CD4-positive, alpha-beta T cell (primary cell): ENCODE data around the gene CHGA. TPM values are rescaled to one million over a fixed set of nuclear protein-coding genes. Genes with fewer than 3 reads are reported as not detected.

Experiments
- ATAC-seq: fragments of 200-7000 bp; cut with Tn5 transposase; one replicate; pipeline ENCODE4 v1.10.0; 2022; ENCODE audit warnings: mild to moderate bottlenecking; ENCODE audit not compliant: poor library complexity
- CTCF ChIA-PET: fragments of 350-600 bp; sonication (Branson Sonifier 250); formaldehyde crosslinking; loops from one replicate; lab custom pipeline; 2021; ENCODE audit warnings: antibody characterized with exemption, inconsistent platforms; lab: Charles Lee
- POLR2A ChIA-PET: fragments of 350-600 bp; sonication (Branson Sonifier 250); formaldehyde crosslinking; loops from one replicate; lab custom pipeline; 2021; ENCODE audit warnings: antibody characterized with exemption, inconsistent platforms; lab: Charles Lee
- DNase-seq, 14 experiments: peaks; one replicate each; pipeline ENCODE4 v3.0.0-alpha.2; 2013 to 2020; ENCODE audit warnings: mixed read lengths in 2 of 14
- H3K27ac ChIP-seq, 2 donors: one replicate each; pipeline versions ENCODE4 v1.5.1 to v1.7.0; 2013; ENCODE audit warnings: low read length in 2 of 2, low read depth in 1 of 2, mild to moderate bottlenecking in 1 of 2
- H3K27me3 ChIP-seq, 2 experiments: 1 replicate in 1 of 2; 2 replicates in 1 of 2; pipeline versions ENCODE4 v1.6.1 to v1.7.0; 2013; ENCODE audit warnings: low read length in 2 of 2, control low read depth in 1 of 2, mild to moderate bottlenecking in 1 of 2, moderate library complexity in 1 of 2; ENCODE audit not compliant: insufficient read depth in 2 of 2, control insufficient read depth in 1 of 2
- H3K36me3 ChIP-seq: one replicate; pipeline ENCODE4 v1.6.1; 2013; ENCODE audit warnings: low read length, control low read depth; ENCODE audit not compliant: insufficient read depth
- H3K4me1 ChIP-seq: one replicate; pipeline ENCODE4 v1.6.1; 2013; ENCODE audit warnings: low read length, control low read depth; ENCODE audit not compliant: insufficient read depth
- H3K4me3 ChIP-seq: one replicate; pipeline ENCODE4 v1.5.1; 2013; ENCODE audit warnings: mild to moderate bottlenecking, low read length, moderate library complexity
- H3K9me3 ChIP-seq, 2 experiments: 1 replicate in 1 of 2; 2 replicates in 1 of 2; pipeline versions ENCODE4 v1.6.1 to v1.7.0; 2013; ENCODE audit warnings: low read length in 2 of 2, mild to moderate bottlenecking in 2 of 2, control low read depth in 1 of 2, moderate library complexity in 1 of 2; ENCODE audit not compliant: control insufficient read depth in 1 of 2, insufficient read depth in 1 of 2
- H3K27ac Mint-ChIP-seq: one replicate; pipeline ENCODE4 v1.8.0; 2020; ENCODE audit warnings: mixed read lengths
- H3K27me3 Mint-ChIP-seq: one replicate; pipeline ENCODE4 v1.8.0; 2021; ENCODE audit warnings: mixed read lengths
- H3K36me3 Mint-ChIP-seq: one replicate; pipeline ENCODE4 v1.8.0; 2021; ENCODE audit warnings: low read depth, mixed read lengths
- H3K4me1 Mint-ChIP-seq: one replicate; pipeline ENCODE4 v1.8.0; 2021; ENCODE audit warnings: low read depth, mixed read lengths
- H3K4me3 Mint-ChIP-seq: one replicate; pipeline ENCODE4 v1.8.0; 2020; ENCODE audit warnings: mild to moderate bottlenecking, mixed read lengths
- H3K9me3 Mint-ChIP-seq: one replicate; pipeline ENCODE4 v1.8.0; 2020; ENCODE audit warnings: mixed read lengths
- CTCF ChIP-seq: fragments of 200-600 bp; IDR thresholded peaks from one replicate; pipeline ENCODE4 v1.8.0; 2022; ENCODE audit warnings: antibody characterized with exemption, mild to moderate bottlenecking
- intact Hi-C, 2 experiments: fragments of 100-400 bp; cut with DNase I in 1 of 2; cut with micrococcal nuclease in 1 of 2; formaldehyde crosslinking; loops; one replicate each; pipeline versions ENCODE4 v1.15.1 to v1.9.0; 2023 to 2025; cut with DNase I, micrococcal nuclease
- total RNA-seq, 174 experiments: library from RNA in 2 of 174; stranded (reverse) in 2 of 174; gene quantifications; one replicate each; pipeline ENCODE4 v1.2.3 and lab custom pipeline; 2021 to 2026

CHGA gene
- total RNA-seq, 2 experiments from 2014 or later = not detected

GRCh38 chr14:92897922-92898565, 24.9 kb upstream of the CHGA start:
- Mint-ChIP-seq H3K27ac (no peak overlapping the region), H3K36me3 (no peaks in the 10 kb centered on the region), H3K4me1 (peaks cover 8% of the 10 kb centered on the region), H3K4me3 (no peak overlapping the region), H3K9me3 (peaks cover 4% of the 10 kb centered on the region), H3K27me3 (peaks cover 61% of the 10 kb centered on the region)
- no peak for TF ChIP-seq CTCF
- H3K4me3 ChIP-seq = no peak overlapping the region
- CTCF ChIA-PET = no interaction called here
- ATAC-seq = no peak
- intact Hi-C loops = no loop called here
- H3K27me3 ChIP-seq = peaks cover 3 to 8% of the 10 kb centered on the region in 2 experiments
- DNase-seq = peak in 4 of 14 experiments; percentile 4 to 48 (median 20)
- POLR2A ChIA-PET = no interaction called here
- no peaks in the 10 kb centered on the region for H3K36me3 ChIP-seq
- peaks cover 0 to 20% of the 10 kb centered on the region in 2 experiments for H3K9me3 ChIP-seq
- peaks cover 22% of the 10 kb centered on the region for H3K4me1 ChIP-seq
- no peak overlapping the region for H3K27ac ChIP-seq

- peaks cover 0 to 18% of the 10 kb centered on the region in 2 experiments for H3K9me3 ChIP-seq
- Mint-ChIP-seq H3K4me1 (peaks cover 14% of the 10 kb centered on the region), H3K9me3 (peaks cover 3% of the 10 kb centered on the region), H3K4me3 (no peak overlapping the region), H3K36me3 (no peaks in the 10 kb centered on the region), H3K27me3 (peaks cover 59% of the 10 kb centered on the region), H3K27ac (no peak overlapping the region)
- H3K36me3 ChIP-seq = no peaks in the 10 kb centered on the region
- no peak for ATAC-seq
- ChIA-PET CTCF (no interaction called here), POLR2A (no interaction called here)
- intact Hi-C loops = no loop called here
- peaks cover 3 to 10% of the 10 kb centered on the region in 2 experiments for H3K27me3 ChIP-seq
- H3K4me3 ChIP-seq = no peak overlapping the region
- DNase-seq = peak in 2 of 14 experiments; percentile 16 to 25
- H3K4me1 ChIP-seq = peaks cover 28% of the 10 kb centered on the region
- no peak for TF ChIP-seq CTCF
- no peak overlapping the region for H3K27ac ChIP-seq
These were observed 24.3 kb upstream of the CHGA start for GRCh38 chr14:92898566-92899131.

DNA sequence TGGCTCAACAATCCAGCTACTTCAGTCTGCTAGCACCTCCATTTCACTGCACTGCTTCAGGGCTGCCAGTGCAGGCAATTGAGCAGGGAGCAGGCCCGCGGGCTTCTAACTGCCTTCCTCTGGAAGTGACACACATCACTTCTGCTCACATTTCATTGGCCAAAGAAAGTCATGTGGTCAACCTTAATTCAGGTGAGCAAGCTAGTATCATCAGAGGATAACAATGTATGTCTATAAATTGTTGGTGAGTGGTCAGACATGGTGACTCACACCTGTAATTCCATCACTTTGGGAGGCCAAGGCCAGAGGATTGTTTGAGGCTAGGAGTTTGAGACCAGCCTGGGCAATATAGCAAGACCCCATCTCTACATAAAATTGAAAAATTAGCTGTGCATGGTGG, 22.3 kb upstream of the CHGA start:
- Mint-ChIP-seq H3K4me1 (peaks cover 15% of the 10 kb centered on the region), H3K27ac (no peak overlapping the region), H3K9me3 (no peaks in the 10 kb centered on the region), H3K27me3 (peaks cover 47% of the 10 kb centered on the region), H3K36me3 (no peaks in the 10 kb centered on the region), H3K4me3 (no peak overlapping the region)
- no peaks in the 10 kb centered on the region for H3K36me3 ChIP-seq
- peaks cover 30% of the 10 kb centered on the region for H3K4me1 ChIP-seq
- no peak for TF ChIP-seq CTCF
- H3K27ac ChIP-seq = no peak overlapping the region
- POLR2A ChIA-PET = no interaction called here
- peaks cover 3 to 10% of the 10 kb centered on the region in 2 experiments for H3K27me3 ChIP-seq
- ATAC-seq (no peak), DNase-seq (no peak)
- CTCF ChIA-PET = no interaction called here
- no peak overlapping the region for H3K4me3 ChIP-seq
- peaks cover 0 to 13% of the 10 kb centered on the region in 2 experiments for H3K9me3 ChIP-seq
- intact Hi-C loops = no loop called here
